ENCODE data around the gene NUP210L.
"Not testable (repeated sequence)": the region's sequence is repeated elsewhere in the genome, so short reads cannot be mapped to it uniquely, and the experiment has no call there.

Gene NUP210L

DNA sequence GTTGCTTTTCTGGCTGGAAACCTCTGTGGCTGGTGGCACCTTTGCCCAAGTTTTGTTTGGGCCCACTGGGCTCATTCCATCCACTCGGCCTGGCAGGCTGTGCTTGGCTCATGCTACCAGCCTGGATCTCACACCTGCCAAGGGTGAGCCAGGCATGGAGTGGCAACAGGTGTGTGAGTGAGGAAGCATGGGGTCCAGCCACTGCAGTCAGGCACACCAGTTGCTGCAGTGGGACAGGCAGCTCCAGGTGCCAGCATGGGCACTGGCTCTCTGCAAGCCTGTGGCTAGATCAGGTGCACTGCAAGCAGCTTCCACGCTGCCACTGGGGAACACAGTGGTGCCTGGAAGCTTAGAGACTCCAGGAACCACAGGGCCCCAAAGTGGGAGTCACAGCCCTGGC is 57.0 kb downstream of the NUP210L start:
- no peak for DNase-seq (ENCODE audit: low spot score)

DNA sequence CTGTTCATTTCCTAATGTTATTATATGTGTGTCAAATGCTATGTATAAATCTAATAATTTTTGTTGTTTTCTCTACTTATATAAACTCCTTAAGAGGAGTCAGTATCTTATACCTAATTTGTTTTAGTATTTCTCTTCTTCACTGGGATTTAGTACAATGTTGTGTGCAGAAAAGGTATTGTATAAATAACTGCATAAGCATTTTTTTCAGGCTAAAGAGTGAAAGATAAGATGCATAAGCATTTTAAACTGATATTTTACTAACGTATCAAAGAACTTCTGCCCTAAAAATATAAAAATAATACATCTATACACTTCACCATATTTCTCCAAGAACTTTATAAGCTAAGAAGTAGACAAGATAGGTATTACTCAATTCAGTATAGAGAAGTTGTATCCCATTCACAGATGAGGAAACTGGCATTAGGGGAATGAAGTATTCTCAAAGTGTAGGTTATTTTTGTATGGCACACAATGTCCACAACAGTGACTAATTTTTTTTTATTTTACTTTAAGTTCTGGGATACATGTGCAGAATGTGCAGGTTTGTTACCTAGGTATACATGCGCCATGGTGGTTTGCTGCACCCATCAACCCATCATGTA is 59.3 kb downstream of the NUP210L start:
- DNase-seq (ENCODE audit: low spot score), result no peak

DNA sequence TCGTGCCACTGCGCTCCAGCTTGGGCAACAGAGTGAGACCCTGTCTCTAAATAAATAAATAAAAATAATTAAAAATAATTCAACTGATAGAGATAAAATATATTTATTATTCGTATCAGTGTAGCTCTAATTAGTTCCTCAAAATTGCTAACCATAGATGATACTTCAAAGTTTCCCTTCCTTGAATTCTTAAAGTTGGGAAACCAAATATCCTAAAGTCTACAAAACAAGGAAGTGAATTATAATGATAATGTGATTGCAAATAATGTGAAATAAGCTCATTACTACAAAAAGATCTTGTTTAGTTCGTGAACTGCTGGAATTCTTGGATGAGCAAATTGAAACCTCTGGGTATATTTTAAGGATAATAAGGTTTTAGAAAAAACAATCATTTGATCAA is 60.5 kb downstream of the NUP210L start:
- no peak for DNase-seq (ENCODE audit: low spot score)

GRCh38 chr1:154093699-154094098 is 61.2 kb downstream of the NUP210L start:
- no peak for DNase-seq (ENCODE audit: low spot score)

- no peak for DNase-seq (ENCODE audit: low spot score)
These were observed 63.2 kb downstream of the NUP210L start for GRCh38 chr1:154091706-154092105.

- no peak for DNase-seq (ENCODE audit: low spot score)
These were observed 67.3 kb downstream of the NUP210L start for GRCh38 chr1:154087574-154087973.

DNA sequence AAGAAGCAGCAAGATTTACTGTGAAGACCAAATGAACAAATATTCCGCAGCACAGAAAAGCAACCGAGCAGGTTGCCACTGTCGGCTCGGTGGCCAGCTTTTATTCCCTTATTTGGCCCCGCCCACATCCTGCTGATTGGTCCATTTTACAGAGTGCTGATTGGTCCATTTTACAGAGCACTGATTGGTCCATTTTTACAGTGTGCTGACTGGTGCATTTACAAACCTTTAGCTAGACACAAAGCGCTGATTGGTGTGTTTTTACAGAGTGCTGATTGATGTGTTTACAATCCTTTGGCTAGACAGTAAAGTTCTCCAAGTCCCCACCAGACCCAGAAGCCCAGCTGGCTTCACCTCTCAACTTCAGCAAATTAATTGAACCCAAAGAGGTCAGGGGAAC is 71.8 kb downstream of the NUP210L start:
- not testable (repeated sequence) for DNase-seq (ENCODE audit: low spot score)

GRCh38 chr1:154081386-154082126 is 73.3 kb downstream of the NUP210L start:
- no peak for DNase-seq (ENCODE audit: low spot score)

DNA sequence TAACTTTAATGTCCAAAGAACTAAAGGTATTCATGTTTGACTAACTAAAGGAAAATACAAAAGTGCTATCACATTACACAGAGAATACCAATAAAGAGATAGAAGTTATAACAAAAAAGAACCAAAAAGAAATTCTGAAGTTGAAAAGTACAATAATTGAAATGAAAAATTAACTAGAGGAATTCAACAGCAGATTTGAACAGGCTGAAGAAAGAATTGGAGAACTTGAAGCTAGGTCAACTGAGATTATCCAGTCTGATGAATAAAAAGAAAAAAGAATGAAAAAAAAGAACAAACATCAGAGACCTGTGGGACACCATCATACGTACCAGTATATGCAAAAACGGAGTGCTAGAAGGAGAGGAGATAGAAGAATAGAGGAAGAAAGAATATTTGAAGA is 78.5 kb downstream of the NUP210L start:
- no peak for DNase-seq (ENCODE audit: low spot score)

DNA sequence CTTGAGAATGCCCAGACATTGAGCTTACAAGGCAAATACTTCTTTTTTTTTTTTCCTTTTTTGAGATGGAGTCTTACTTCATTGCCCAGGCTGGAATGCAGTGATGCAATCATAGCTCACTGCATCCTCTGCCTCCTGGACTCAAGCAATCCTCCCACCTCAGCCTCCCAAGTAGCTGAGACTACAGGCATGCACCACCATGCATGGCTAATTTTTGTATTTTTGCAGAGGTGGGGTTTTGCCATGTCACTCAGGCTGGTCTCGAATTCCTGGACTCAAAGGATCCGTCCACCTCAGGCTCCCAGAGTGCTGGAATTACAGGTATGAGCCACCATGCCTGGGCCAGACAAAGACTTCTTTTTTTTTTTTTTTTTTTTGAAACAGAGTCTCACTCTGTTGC is 79.1 kb downstream of the NUP210L start:
- DNase-seq (ENCODE audit: low spot score), result no peak

DNA sequence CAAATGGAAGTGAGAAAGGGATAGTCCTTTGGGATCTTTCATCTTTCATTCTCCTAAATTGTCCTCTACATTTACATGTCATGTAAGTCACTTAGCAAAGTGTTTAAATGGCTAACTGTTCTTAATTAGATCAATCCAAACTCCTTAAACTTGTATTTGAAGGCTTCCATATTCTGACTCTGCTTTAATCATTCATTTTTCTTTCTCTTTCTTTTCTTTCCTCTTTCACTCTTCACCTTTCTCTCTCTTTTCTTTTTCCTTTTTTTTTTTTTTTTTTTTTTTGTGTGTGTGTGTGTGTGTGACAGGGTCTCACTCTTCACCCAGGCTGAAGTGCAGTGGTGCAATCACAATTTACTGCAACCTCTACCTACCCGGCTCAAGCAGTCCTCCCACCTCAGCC is 92.6 kb downstream of the NUP210L start:
- no peak for DNase-seq (ENCODE audit: low spot score)

DNA sequence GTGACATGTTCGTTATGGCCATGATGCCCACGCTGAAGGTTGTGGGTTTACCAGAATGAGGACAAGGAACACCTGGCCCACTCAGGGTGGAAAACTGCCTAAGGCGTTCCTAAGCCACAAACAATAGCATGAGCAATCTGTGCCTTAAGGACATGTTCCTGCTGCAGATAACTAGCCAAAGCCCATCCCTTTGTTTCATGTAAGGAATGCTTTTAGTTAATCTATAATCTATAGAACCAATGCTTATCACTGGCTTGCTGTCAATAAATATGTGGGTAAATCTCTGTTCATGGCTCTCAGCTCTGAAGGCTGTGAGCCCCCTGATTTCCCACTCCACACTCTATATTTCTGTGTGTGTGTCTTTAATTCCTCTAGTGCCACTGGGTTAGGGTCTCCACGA is 107.4 kb downstream of the NUP210L start:
- DNase-seq (ENCODE audit: low spot score), result not testable (repeated sequence)

DNA sequence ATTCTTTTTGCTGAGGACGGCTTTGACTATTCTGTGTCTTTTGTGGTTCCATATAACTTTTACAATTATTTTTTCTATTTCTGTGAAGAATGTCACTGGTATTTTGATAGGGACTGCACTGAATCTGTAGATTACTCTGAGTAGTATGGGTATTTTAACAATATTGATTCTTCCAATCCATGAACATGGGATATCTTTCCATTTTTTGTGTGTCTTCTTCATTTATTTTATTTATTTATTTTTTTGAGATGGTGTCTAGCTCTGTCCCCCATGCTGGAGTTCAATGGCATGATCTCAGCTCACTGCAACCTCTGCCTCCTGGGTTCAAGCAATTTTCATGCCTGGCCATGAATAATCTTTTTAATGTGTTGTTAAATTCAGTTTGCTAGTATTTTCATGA is 121.2 kb downstream of the NUP210L start:
- not testable (repeated sequence) for DNase-seq (ENCODE audit: low spot score)

DNA sequence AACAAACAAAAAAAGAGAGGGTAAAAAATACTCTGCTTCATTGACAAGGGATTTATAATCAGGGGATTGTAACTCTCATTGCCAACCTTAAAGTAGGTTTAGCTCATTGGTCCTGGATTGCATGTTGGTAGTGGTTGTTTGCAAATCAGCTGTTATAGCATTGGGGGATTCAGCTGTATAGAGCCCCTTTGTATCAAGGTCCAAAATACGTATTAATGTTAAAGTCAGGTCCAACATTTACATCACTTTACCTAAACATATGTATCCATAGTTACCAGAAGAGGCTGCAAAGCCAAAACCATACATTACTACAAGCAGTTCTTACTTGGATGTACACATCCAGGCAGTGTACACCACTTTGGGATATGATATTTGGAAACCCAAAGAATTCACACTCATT is 134.9 kb downstream of the NUP210L start:
- no peak for DNase-seq (ENCODE audit: low spot score)

- DNase-seq (ENCODE audit: low spot score), result no peak
These were observed 135.6 kb downstream of the NUP210L start for GRCh38 chr1:154019269-154019668.

- no peak for DNase-seq (ENCODE audit: low spot score)
These were observed 140.5 kb downstream of the NUP210L start for GRCh38 chr1:154014154-154014907.

GRCh38 chr1:154012543-154012942 is 142.3 kb downstream of the NUP210L start:
- not testable (repeated sequence) for DNase-seq (ENCODE audit: low spot score)

DNA sequence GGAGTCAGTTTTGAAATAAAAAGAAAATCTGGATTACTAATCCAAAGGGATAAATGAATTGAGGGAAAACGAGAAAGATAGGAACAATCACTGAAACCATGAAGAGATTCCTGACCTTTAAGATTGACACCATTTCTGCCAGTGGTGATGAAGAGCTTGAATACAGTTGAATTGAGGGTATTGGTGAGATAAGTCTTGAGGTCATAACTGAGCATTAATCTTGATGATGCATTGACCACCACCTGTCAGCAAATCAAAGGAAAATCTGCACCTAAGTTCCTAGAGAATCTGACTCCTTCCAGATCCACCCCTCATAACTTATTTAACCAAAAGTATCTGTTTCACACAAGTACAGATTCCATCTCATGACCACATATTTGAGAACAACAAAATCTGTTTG is 142.7 kb downstream of the NUP210L start:
- no peak for DNase-seq (ENCODE audit: low spot score)

DNA sequence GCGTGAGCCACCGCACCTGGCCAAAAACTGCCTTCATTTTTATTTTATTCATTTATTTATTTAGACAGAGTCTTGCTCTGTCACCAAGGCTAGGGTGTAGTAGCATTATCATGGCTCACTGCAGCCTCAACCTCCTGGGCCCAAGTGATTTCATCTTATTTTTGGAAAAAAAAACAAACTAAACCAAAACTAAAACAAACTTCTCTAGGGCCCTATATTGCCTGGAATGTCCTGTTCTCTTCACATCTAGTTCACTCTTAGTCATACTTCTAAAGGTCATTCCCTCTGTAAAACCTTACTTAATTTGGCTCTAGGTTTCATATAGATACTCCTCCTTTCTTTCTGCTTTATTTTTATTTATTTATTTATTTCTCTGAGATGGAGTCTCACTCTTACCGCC is 148.7 kb downstream of the NUP210L start:
- no peak for DNase-seq (ENCODE audit: low spot score)

- no peak for DNase-seq (ENCODE audit: low spot score)
These were observed 154.5 kb downstream of the NUP210L start for GRCh38 chr1:154000420-154000819.

- DNase-seq (ENCODE audit: low spot score), result not testable (repeated sequence)
These were observed 158.0 kb downstream of the NUP210L start for GRCh38 chr1:153996882-153997281.

- DNase-seq (ENCODE audit: low spot score), result no peak
These were observed 159.2 kb downstream of the NUP210L start for GRCh38 chr1:153995640-153996039.

DNA sequence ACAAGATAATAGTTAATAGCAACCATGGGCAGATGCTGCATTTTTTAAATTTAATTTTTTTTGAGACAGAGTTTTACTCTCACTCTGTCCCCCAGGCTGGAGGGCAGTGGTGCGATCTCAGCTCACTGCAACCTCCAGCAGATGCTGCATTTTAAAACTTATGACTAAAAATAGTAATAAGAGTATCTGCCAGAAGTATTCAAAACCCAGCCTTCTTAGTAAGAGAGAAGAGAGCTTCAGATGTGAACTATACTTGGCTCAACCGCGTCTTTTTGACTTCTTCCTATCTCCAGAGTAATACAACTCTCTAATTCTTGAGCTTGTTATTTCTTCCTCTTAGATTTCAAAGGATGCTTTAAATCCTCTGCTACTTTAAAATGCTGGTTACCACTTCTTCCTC is 159.7 kb downstream of the NUP210L start:
- DNase-seq (ENCODE audit: low spot score), result no peak
